Left colon (tissue), 2 donors: ENCODE results near the gene CITED4. TPM values are rescaled to one million over a fixed set of nuclear protein-coding genes. Genes with fewer than 3 reads are reported as not detected.

ENCODE experiments used
- ATAC-seq: fragments of 200-7000 bp; cut with Tn5 transposase; one replicate; pipeline ENCODE4 v1.9.1; 2020; ENCODE audit warnings: mild to moderate bottlenecking, moderate library complexity
- DNase-seq, 2 donors: peaks; one replicate each; pipeline ENCODE4 v3.0.0-alpha.2; 2020
- intact Hi-C, 2 donors: fragments of 100-400 bp; cut with DNase I in 1 of 2; cut with micrococcal nuclease in 1 of 2; formaldehyde crosslinking; loops; one replicate each; pipeline versions ENCODE4 v1.11.2 to v1.14.0; 2022; cut with DNase I, micrococcal nuclease
- total RNA-seq, 2 donors: library from RNA; stranded (reverse); fragmentation: NEBNext Ultra II Directional; extraction: Animal tissue kit (Norgen Biotek cat#: 25700); gene quantifications; one replicate each; pipeline ENCODE4 v1.2.1, GENCODE V29; 2021
- donor health status: DM: no; HTN: no; CAD: no.
- donor health status: DM: yes; HTN: yes; CAD: no.

The CITED4 gene
- total RNA-seq, 2 donors from 2014 or later, result 4.1 to 5.8 TPM

GRCh38 chr1:40858856-40859416, 3.2 kb downstream of the CITED4 start:
- DNase-seq, result no peak
- intact Hi-C loops, result no loop called here
- no peak for ATAC-seq

- DNase-seq (no peak), ATAC-seq (no peak)
- intact Hi-C loops, result no loop called here
These were observed 4.4 kb downstream of the CITED4 start for GRCh38 chr1:40857737-40858136.

DNA sequence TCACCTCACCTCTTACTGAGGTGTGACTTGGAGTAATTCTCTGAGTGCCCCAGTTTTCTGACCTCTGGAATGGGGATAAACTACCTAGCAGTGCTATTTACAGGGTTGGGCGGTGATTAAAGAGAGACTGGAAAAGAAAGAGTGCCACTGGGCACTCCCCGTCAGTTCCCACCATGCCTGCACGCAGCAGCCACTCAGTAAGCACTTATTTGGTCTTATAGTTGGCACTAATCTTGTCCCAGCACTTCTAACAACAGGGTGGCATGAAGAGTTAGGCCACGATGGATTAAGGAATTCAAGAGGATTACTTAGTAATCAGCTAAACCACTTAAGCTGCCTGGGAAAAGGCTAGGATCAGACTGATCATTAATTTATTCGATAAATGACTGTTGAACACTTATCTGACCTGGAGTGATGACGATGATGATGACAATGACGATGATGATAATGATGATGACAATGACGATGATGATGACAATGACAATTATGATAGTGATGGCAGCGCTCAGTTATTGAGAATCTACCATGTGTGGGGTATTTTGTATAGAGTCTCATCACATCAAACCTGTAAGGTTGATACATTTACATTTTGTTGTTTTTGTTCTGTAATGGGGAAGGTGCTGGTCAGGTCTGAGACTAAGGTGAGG, 5.4 kb downstream of the CITED4 start:
- ATAC-seq (no peak), DNase-seq (no peak)
- intact Hi-C loops, result no loop called here

GRCh38 chr1:40856116-40856515, 6.0 kb downstream of the CITED4 start:
- ATAC-seq (no peak), DNase-seq (no peak)
- intact Hi-C loops, result no loop called here

GRCh38 chr1:40855513-40855912, 6.7 kb downstream of the CITED4 start:
- intact Hi-C loops, result no loop called here
- ATAC-seq (no peak), DNase-seq (no peak)

DNA sequence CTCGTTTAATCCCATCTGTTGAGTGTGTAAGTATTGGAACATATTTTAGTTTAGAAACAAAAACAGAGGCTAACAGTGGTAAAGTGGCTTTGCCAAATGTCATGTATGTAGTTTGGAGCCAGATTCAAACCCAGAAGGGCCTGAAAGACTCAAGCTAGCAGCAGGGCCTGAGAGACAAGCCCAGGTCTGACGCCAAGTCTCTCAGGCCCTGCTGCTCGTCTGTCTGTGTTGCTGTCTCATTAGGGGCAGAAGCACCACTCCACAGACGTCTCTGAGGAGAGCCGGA, 8.3 kb downstream of the CITED4 start:
- DNase-seq (no peak), ATAC-seq (no peak)
- intact Hi-C loops, result no loop called here

DNA sequence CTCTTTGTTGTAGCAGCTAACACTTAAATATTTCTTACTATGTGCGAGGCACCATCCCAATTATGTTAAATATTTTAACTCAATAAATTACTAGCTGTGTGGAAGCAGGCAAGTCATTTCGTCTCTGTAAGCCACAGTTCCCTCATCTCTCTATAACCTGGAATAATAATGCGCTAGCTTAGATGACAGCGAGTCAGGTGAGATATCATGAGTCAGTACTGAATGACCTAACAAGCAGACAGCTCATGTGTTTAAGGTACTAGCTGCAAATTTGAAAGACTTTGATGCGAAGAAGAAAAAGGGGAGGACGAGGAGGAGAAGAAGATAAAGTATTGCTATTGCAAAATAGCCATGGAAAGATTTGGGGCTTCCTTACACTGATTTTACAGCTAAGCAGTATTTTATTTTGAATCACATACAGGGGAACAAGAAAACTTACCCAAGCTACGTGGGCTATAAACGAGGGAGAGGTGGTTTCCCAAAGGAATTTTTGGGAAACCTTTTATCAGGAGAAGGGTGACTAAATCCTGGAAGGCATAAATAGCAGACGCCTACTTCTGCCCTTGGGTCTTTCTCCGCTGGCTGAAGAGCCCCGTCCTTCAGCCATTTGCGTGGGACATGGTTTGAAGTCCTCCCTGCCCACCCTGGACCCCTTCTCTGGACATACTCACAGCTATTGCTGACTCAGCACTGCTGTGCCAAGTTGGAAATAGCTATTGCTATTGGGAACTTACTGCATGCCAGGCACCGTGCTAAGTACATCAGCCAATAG, 8.9 kb downstream of the CITED4 start:
- DNase-seq (no peak), ATAC-seq (no peak)
- intact Hi-C loops, result no loop called here

- no peak for DNase-seq
- intact Hi-C loops, result no loop called here
- no peak for ATAC-seq
These were observed 10.5 kb downstream of the CITED4 start for GRCh38 chr1:40851643-40852042.

DNA sequence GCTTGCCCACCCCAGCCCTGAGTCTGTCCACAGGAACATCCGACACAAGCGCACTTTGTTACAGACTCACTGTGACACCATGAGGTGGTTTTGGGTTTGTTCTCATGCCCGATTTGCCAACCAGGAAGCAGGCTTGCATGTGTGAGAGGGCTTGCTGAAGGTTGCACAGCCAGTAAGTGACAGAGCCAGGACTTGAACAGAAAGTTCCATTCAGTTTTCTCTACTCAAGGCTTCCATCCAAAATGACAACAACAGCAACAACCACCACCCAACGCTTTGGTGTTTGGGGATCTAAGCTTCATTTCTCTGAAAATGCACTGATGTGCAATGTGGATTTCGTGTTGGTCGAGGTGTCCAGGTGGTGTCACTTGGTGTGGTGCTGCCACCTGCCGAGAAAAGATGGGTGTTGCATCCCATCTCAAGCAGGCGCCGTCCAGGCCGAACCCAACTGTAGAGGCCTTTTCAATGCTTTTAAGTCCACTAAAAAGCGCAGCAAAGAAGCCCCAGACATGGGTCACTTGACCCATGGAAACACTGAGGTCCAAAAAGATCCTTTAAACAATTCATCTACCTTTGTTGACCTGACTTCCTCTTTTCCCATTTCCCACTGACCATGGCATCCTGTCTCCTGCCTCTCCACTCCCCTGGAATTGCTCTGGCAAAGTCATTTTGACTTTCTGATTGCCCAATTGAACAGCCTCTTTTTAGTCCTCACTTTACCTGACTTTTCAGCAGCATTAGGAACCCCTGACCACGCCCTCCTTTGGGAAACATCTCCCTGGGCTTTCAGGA, 12.2 kb downstream of the CITED4 start:
- DNase-seq, result peak in 1 of 2 donors; percentile 72
- intact Hi-C loops, result loop anchor here (2.0 to 10.0 kb wide), 5 partner anchors 75 to 235 kb away; no protein-coding TSS in a partner anchor
- ATAC-seq, result peak; percentile 83

GRCh38 chr1:40848530-40849189, 13.5 kb downstream of the CITED4 start:
- intact Hi-C loops, result loop anchor here (2.0 to 10.0 kb wide), 5 partner anchors 74 to 234 kb away; no protein-coding TSS in a partner anchor
- ATAC-seq, result peak; percentile 94
- DNase-seq, result peak; percentile 49 to 67

DNA sequence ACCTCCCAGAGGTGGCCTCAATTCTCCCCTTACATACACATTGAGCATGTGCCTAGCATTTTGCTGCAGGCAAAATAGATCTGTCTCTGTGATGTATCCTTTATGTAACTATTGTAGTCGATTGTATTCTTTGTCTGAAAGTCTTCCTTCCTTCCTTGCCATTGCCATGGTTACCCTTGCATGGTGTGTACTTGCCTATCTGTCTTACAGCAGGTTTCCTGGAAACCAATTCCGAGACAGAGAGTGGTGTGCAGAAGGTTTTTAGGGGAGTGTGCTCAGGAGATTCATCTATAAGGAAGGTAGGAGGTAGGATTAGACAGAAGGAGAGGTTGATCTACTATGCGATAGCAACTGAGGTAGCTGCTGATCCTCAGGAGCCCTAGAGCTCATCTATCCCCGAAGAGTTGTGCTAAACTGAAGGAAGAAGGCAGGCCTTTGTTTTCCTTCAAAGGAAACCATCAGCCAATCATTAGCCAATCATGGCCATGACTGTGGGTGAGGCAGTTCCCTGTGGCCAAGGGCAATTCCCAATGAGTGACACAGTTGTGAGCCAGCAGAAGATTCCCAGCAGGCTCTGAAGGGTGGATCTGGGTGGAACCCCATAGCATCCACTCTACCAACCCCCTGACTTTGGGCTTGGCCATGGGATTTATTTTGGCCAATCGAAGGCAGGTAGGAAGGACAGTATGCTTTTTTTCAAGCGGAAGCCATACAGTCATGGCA, 15.0 kb downstream of the CITED4 start:
- intact Hi-C loops, result loop anchor here (5.0 to 10.0 kb wide), 3 partner anchors 82 to 232 kb away; no protein-coding TSS in a partner anchor

DNA sequence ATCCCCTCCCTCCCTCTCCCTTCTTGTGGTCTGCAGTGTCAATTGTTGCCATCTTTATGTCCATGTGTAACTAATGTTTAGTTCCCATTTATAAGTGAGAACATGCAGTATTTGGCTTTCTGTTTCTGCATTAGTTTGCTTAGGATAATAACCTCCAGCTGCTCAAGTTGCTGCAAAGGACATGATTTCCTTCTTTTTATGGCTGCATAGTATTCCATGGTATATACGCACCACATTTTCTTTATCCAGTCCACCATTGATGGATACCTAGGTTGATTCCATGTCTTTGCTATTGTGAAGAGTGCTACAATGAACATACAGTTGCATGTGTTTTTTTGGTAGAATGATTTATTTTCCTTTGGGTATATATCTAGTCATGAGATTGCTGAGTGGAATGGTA, 16.3 kb downstream of the CITED4 start:
- no peak for DNase-seq
- intact Hi-C loops, result loop anchor here (5.0 to 10.0 kb wide), 3 partner anchors 81 to 231 kb away; no protein-coding TSS in a partner anchor
- no peak for ATAC-seq

More for the DNA sequence above, 15.0 kb downstream of the CITED4 start:
- ATAC-seq, result peak; percentile 46
- DNase-seq, result no peak

- intact Hi-C loops, result loop anchor here (5.0 to 10.0 kb wide), 3 partner anchors 80 to 230 kb away; no protein-coding TSS in a partner anchor
- DNase-seq (no peak), ATAC-seq (no peak)
These were observed 17.0 kb downstream of the CITED4 start for GRCh38 chr1:40844887-40845878.

GRCh38 chr1:40844079-40844478, 18.1 kb downstream of the CITED4 start:
- intact Hi-C loops, result loop anchor here (10.0 kb wide), 2 partner anchors 79 to 229 kb away; no protein-coding TSS in a partner anchor
- ATAC-seq, result no peak
- no peak for DNase-seq

- ATAC-seq, result no peak
- intact Hi-C loops, result loop anchor here (10.0 kb wide), 2 partner anchors 78 to 228 kb away; no protein-coding TSS in a partner anchor
- no peak for DNase-seq
These were observed 19.5 kb downstream of the CITED4 start for GRCh38 chr1:40842691-40843090.

DNA sequence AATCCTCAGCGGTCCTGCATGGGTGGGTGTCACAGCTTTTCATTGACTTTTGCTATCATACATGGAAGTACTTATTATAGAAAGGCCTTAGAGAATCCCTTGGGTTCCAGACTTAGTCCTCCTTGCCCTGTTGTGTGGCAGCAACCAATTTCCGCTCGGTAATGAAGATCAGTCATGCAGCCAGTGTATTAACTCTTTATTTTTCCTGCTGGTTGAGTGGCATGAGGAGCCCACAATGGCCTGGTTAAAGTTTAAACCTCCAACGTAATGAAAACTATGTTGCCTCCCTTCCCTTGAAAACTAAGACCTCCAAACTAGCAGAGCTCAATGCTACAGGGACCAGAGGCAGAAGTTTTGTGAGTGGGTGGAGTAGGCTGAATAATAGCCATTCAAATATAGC, 20.0 kb downstream of the CITED4 start:
- intact Hi-C loops, result loop anchor here (10.0 kb wide), 2 partner anchors 77 to 227 kb away; no protein-coding TSS in a partner anchor
- ATAC-seq (no peak), DNase-seq (no peak)

DNA sequence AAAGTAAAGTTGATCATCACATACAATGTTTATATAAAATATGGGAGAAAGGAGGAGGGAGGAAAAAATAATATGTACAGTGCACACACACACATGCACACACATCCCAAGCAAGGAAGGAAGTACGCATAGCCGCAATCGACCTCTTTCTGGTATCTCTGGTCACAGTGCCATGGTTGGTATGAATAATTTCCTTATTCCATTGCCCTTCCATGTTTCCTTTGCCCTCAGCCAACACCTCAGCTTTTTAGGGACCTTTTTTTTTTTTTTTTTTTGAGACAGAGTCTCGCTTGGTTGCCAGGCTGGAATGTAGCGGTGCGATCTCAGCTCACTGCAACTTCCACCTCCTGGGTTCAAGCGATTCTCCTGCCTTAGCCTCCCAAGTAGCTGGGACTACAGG, 20.6 kb downstream of the CITED4 start:
- ATAC-seq, result no peak
- intact Hi-C loops, result loop anchor here (10.0 kb wide), 2 partner anchors 77 to 227 kb away; no protein-coding TSS in a partner anchor
- DNase-seq, result no peak
